GM18520 (cell line): Measurements from ENCODE around the gene AMY1C.
"Not testable (repeated sequence)": the region's sequence is repeated elsewhere in the genome, so short reads cannot be mapped to it uniquely, and the experiment has no call there.

ENCODE experiments used
- ATAC-seq: cut with Tn5 transposase; IDR thresholded peaks from one replicate; pipeline ENCODE4 v1.9.1; 2021; ENCODE audit not compliant: unreplicated experiment

The AMY1C gene

GRCh38 chr1:103749598-103749997 lies at the start of gene AMY1C:
Gene AMY1C (plus strand): TSS chr1:103749898. CDS start chr1:103750470, 572 bp downstream.
- ATAC-seq, result not testable (repeated sequence)

- not testable (repeated sequence) for ATAC-seq
Measured at GRCh38 chr1:103700669-103701068, 49.0 kb upstream of the AMY1C start.

GRCh38 chr1:103701256-103701655 lies 48.4 kb upstream of the AMY1C start:
- not testable (repeated sequence) for ATAC-seq

- not testable (repeated sequence) for ATAC-seq
Measured at GRCh38 chr1:103707670-103708069, 42.0 kb upstream of the AMY1C start.

GRCh38 chr1:103710381-103710780 lies 39.3 kb upstream of the AMY1C start:
- ATAC-seq, result not testable (repeated sequence)

- ATAC-seq, result not testable (repeated sequence)
Measured at GRCh38 chr1:103717404-103717803, 32.3 kb upstream of the AMY1C start.

- not testable (repeated sequence) for ATAC-seq
Measured at GRCh38 chr1:103721473-103721872, 28.2 kb upstream of the AMY1C start.

GRCh38 chr1:103735334-103735733 lies 14.4 kb upstream of the AMY1C start:
- not testable (repeated sequence) for ATAC-seq

- not testable (repeated sequence) for ATAC-seq
Measured at GRCh38 chr1:103738031-103738430, 11.7 kb upstream of the AMY1C start.

GRCh38 chr1:103744449-103744848 lies 5.2 kb upstream of the AMY1C start:
- not testable (repeated sequence) for ATAC-seq

GRCh38 chr1:103745040-103745439 lies 4.7 kb upstream of the AMY1C start:
- not testable (repeated sequence) for ATAC-seq

- ATAC-seq, result not testable (repeated sequence)
Measured at GRCh38 chr1:103748273-103748672, 1.4 kb upstream of the AMY1C start.

- no peak for ATAC-seq
Measured at GRCh38 chr1:103761896-103762295, 12.2 kb downstream of the AMY1C start.

GRCh38 chr1:103779932-103780331 lies 30.2 kb downstream of the AMY1C start:
- no peak for ATAC-seq

- ATAC-seq, result no peak
Measured at GRCh38 chr1:103783944-103784377, 34.3 kb downstream of the AMY1C start.

GRCh38 chr1:103788377-103788776 lies 38.7 kb downstream of the AMY1C start:
- ATAC-seq, result no peak

- ATAC-seq, result peak; percentile 49
Measured at GRCh38 chr1:103790172-103790571, 40.5 kb downstream of the AMY1C start.
